Calu3 (cell line): ENCODE measurements around the gene SHISAL2A. TPM values are rescaled to one million over a fixed set of nuclear protein-coding genes. Genes with fewer than 3 reads are reported as not detected.

Experiments used
- BruUV-seq: library from RNA; stranded (reverse); fragments of 400-500 nt; replicated peaks from 2 replicates; lab custom pipeline; 2021; lab: Mats Ljungman, UMichigan
- CTCF ChIA-PET: fragments of 300-600 bp; sonication (Branson Sonifier 250); formaldehyde crosslinking; loops from one replicate; lab custom pipeline; 2022; ENCODE audit warnings: antibody characterized with exemption; lab: Charles Lee
- DNase-seq: peaks from one replicate; pipeline ENCODE4 v3.0.0; 2022
- H3K27ac Mint-ChIP-seq: one replicate; pipeline ENCODE4 v1.8.0; 2022; ENCODE audit warnings: mixed read lengths; ENCODE audit not compliant: unreplicated experiment
- H3K27me3 Mint-ChIP-seq: one replicate; pipeline ENCODE4 v1.8.0; 2022; ENCODE audit warnings: mixed read lengths; ENCODE audit not compliant: unreplicated experiment
- H3K36me3 Mint-ChIP-seq: one replicate; pipeline ENCODE4 v1.8.0; 2022; ENCODE audit warnings: mild to moderate bottlenecking, moderate library complexity, mixed read lengths; ENCODE audit not compliant: insufficient read depth, unreplicated experiment
- H3K4me1 Mint-ChIP-seq: one replicate; pipeline ENCODE4 v1.8.0; 2022; ENCODE audit warnings: mild to moderate bottlenecking, low read depth, mixed read lengths; ENCODE audit not compliant: unreplicated experiment
- H3K4me3 Mint-ChIP-seq: one replicate; pipeline ENCODE4 v1.8.0; 2022; ENCODE audit warnings: mild to moderate bottlenecking, low read depth, moderate library complexity, mixed read lengths; ENCODE audit not compliant: unreplicated experiment
- H3K9me3 Mint-ChIP-seq: one replicate; pipeline ENCODE4 v1.8.0; 2022; ENCODE audit warnings: low read depth, mixed read lengths; ENCODE audit not compliant: unreplicated experiment
- CTCF ChIP-seq: fragments of 200-600 bp; IDR thresholded peaks from one replicate; pipeline ENCODE4 v1.8.0; 2022; ENCODE audit warnings: antibody characterized with exemption; ENCODE audit not compliant: unreplicated experiment
- intact Hi-C: fragments of 100-400 bp; cut with micrococcal nuclease; formaldehyde crosslinking; loops from one replicate; pipeline ENCODE4 v1.10.0; 2022; ENCODE audit not compliant: unreplicated experiment
- total RNA-seq: library from RNA; stranded (reverse); gene quantifications from 2 replicates; pipeline ENCODE4 v1.2.3, GENCODE V29; 2022

The SHISAL2A gene
- total RNA-seq, 1 experiment from 2014 or later: not detected

GRCh38 chr1:52628614-52629324 is 4.2 kb upstream of the SHISAL2A start:
- Mint-ChIP-seq H3K9me3 (no peaks in the 10 kb centered on the region), H3K4me3 (no peak overlapping the region), H3K4me1 (no peaks in the 10 kb centered on the region), H3K27ac (no peak overlapping the region), H3K27me3 (peaks cover 25% of the 10 kb centered on the region), H3K36me3 (no peaks in the 10 kb centered on the region)
- no peak for DNase-seq
- intact Hi-C loops: no loop called here
- no TSS peak for BruUV-seq
- CTCF ChIA-PET: no interaction called here
- TF ChIP-seq CTCF: no peak

- Mint-ChIP-seq H3K36me3 (no peaks in the 10 kb centered on the region), H3K4me3 (no peak overlapping the region), H3K27ac (no peak overlapping the region), H3K9me3 (no peaks in the 10 kb centered on the region), H3K27me3 (peaks cover 30% of the 10 kb centered on the region), H3K4me1 (no peaks in the 10 kb centered on the region)
- intact Hi-C loops: no loop called here
- CTCF ChIA-PET: no interaction called here
- no peak for TF ChIP-seq CTCF
- peak; percentile 8 for DNase-seq
- BruUV-seq: no TSS peak
Measured at GRCh38 chr1:52629325-52629643, 3.7 kb upstream of the SHISAL2A start.

GRCh38 chr1:52629667-52630066 is 3.3 kb upstream of the SHISAL2A start:
- BruUV-seq: no TSS peak
- H3K9me3 Mint-ChIP-seq: no peaks in the 10 kb centered on the region
- TF ChIP-seq CTCF: no peak
- no peaks in the 10 kb centered on the region for H3K36me3 Mint-ChIP-seq
- intact Hi-C loops: no loop called here
- H3K4me3 Mint-ChIP-seq: no peak overlapping the region
- CTCF ChIA-PET: interaction anchor here (0.6 kb wide), 1 partner anchor 31 kb away, joined by 4 read pairs; no protein-coding TSS in a partner anchor
- no peaks in the 10 kb centered on the region for H3K4me1 Mint-ChIP-seq
- no peak for DNase-seq
- H3K27me3 Mint-ChIP-seq: peaks cover 34% of the 10 kb centered on the region
- no peak overlapping the region for H3K27ac Mint-ChIP-seq

- H3K27ac Mint-ChIP-seq: no peak overlapping the region
- TF ChIP-seq CTCF: no peak
- DNase-seq: no peak
- BruUV-seq: no TSS peak
- CTCF ChIA-PET: interaction anchor here (0.5 kb wide), 1 partner anchor 344 kb away, joined by 4 read pairs; no protein-coding TSS in a partner anchor
- H3K9me3 Mint-ChIP-seq: no peaks in the 10 kb centered on the region
- peaks cover 34% of the 10 kb centered on the region for H3K27me3 Mint-ChIP-seq
- no peaks in the 10 kb centered on the region for H3K36me3 Mint-ChIP-seq
- intact Hi-C loops: no loop called here
- no peak overlapping the region for H3K4me3 Mint-ChIP-seq
- H3K4me1 Mint-ChIP-seq: peaks cover 7% of the 10 kb centered on the region
Measured at GRCh38 chr1:52631759-52632331, 1.1 kb upstream of the SHISAL2A start.
